ENCODE measurements around the gene RRM1.

GRCh38 chr11:4048340-4048739 lies 46.3 kb upstream of the RRM1 start:
- TF ChIP-seq CTCF (IDR thresholded peaks at IDR 0.05): no peak
- no peak for TF ChIP-seq POLR2A (IDR thresholded peaks at IDR 0.05)
- no peak for TF ChIP-seq POLR2AphosphoS5 (IDR thresholded peaks at IDR 0.05)
- no peak for TF ChIP-seq EP300 (IDR thresholded peaks at IDR 0.05; ENCODE audit: low read depth)
